Hepatocyte (in vitro differentiated cells): ENCODE data around the gene PTPRO. TPM values are rescaled to one million over a fixed set of nuclear protein-coding genes. Genes with fewer than 3 reads are reported as not detected.

Experiments used
- DNase-seq: peaks from one replicate; pipeline ENCODE4 v3.0.0-alpha.2; 2016; ENCODE audit warnings: low spot score
- H2AFZ ChIP-seq: fragments of 200-600 bp; sonication (generic); 2 replicates; pipeline ENCODE4 v1.6.0; 2016; ENCODE audit warnings: antibody characterized with exemption, mild to moderate bottlenecking
- H3K27ac ChIP-seq: fragments of 200-600 bp; sonication (generic); 2 replicates; pipeline ENCODE4 v1.5.1; 2016; ENCODE audit warnings: mild to moderate bottlenecking
- H3K27me3 ChIP-seq: fragments of 200-600 bp; sonication (generic); 2 replicates; pipeline ENCODE4 v1.6.1; 2016
- H3K36me3 ChIP-seq: fragments of 200-600 bp; sonication (generic); replicated peaks from 2 replicates; pipeline ENCODE4 v1.5.1; 2016; ENCODE audit warnings: low read depth; ENCODE audit not compliant: insufficient read depth
- H3K4me1 ChIP-seq: fragments of 200-600 bp; sonication (generic); 2 replicates; pipeline ENCODE4 v1.5.1; 2016; ENCODE audit warnings: mild to moderate bottlenecking, moderate library complexity; ENCODE audit not compliant: insufficient read depth
- H3K4me2 ChIP-seq: fragments of 200-600 bp; sonication (generic); 2 replicates; pipeline ENCODE4 v1.6.0; 2016
- H3K4me3 ChIP-seq: fragments of 200-600 bp; sonication (generic); 2 replicates; pipeline ENCODE4 v1.5.1; 2016; ENCODE audit warnings: mild to moderate bottlenecking
- H3K79me2 ChIP-seq: fragments of 200-600 bp; sonication (generic); 2 replicates; pipeline ENCODE4 v1.6.0; 2017; ENCODE audit warnings: mild to moderate bottlenecking
- H3K9me2 ChIP-seq: fragments of 200-600 bp; sonication (generic); replicated peaks from 2 replicates; pipeline ENCODE4 v1.6.0; 2017; ENCODE audit warnings: mild to moderate bottlenecking; ENCODE audit not compliant: insufficient read depth
- H3K9me3 ChIP-seq: fragments of 200-600 bp; sonication (generic); 2 replicates; pipeline ENCODE4 v1.5.1; 2016; ENCODE audit warnings: low read depth, mild to moderate bottlenecking
- H4K20me1 ChIP-seq: fragments of 200-600 bp; sonication (generic); 2 replicates; pipeline ENCODE4 v1.6.0; 2016; ENCODE audit warnings: mild to moderate bottlenecking; ENCODE audit not compliant: insufficient read depth, poor library complexity, severe bottlenecking
- CTCF ChIP-seq: fragments of 200-600 bp; sonication (generic); IDR thresholded peaks from 2 replicates; pipeline ENCODE4 v1.5.1; 2016; ENCODE audit warnings: antibody characterized with exemption, mild to moderate bottlenecking; ENCODE audit not compliant: poor library complexity
- EZH2 ChIP-seq: fragments of 200-600 bp; sonication (generic); IDR thresholded peaks from 2 replicates; pipeline ENCODE4 v1.6.1; 2016; ENCODE audit warnings: antibody characterized with exemption, mild to moderate bottlenecking, borderline replicate concordance
- EZH2phosphoT487 ChIP-seq: fragments of 200-600 bp; sonication (generic); IDR thresholded peaks from one replicate; pipeline ENCODE4 v1.6.1; 2018; ENCODE audit warnings: antibody characterized with exemption, mild to moderate bottlenecking, low read depth, moderate library complexity; ENCODE audit not compliant: unreplicated experiment, severe bottlenecking
- WGBS: methylation state at CpG from one replicate; pipeline ENCODE4 v1.1.6; 2016; ENCODE audit warnings: low lambda C conversion rate; ENCODE audit errors: missing lambda C conversion rate; 5-methylcytosine and 5-hydroxymethylcytosine counted together
- polyA plus RNA-seq: library from polyadenylated mRNA; unstranded; fragments of >200 nt; fragmentation: Nextera tagmentation; extraction: Ambion mirVana; gene quantifications from 2 replicates; pipeline ENCODE4 v1.2.1, GENCODE V29; 2016
- total RNA-seq: library from RNA; depleted of rRNA; stranded (reverse); fragments of >200 nt; gene quantifications from 2 replicates; pipeline ENCODE4 v1.2.3, GENCODE V29; 2014

The PTPRO gene
- total and polyA plus RNA-seq, 2 experiments from 2014 or later, result 0.60 to 0.65 TPM

DNA sequence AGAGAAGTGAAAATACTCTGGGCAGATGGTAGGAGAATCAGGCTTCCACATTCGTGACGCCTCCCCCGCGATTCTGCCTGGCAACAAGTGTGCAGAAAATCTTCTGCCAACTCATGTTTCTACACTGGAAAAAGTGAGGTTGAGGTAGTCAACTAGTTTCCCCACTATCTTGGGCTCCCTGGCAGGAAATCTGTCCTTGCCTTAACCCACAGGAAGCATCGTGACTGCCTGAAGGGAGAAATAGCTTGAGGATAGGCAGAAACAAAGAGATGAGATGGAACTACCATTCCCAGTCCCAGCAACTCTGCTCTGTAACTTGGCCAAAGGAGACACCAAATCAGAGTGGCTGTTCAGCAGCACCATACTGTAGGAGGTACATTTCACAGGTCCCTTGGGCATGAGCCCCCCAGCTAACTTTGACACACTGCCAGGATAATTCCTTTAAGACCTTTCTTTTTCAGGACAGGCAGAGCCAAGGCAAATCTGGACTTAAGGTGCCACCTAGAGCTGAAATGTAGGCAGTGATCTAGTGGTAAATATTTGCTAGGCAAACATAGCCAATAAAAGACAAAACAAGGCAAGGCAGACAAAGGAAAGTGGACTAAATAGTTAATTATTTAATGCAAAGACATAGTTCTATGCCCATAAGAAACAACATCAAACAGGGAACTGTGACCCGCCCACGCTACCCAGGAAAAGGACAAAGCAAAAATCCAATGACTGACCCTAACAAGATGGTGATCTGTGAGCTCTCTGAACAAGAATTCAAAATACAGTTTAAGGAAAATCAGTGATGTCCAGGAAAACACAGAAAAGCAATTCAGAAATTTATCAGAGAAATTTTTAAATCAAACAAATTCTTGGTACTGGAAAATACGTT lies 205.1 kb downstream of the PTPRO start:
- no peaks in the 10 kb centered on the region for H3K27me3 ChIP-seq
- H3K27ac ChIP-seq, result no peak overlapping the region
- H3K4me1 ChIP-seq, result no peaks in the 10 kb centered on the region
- H3K9me3 ChIP-seq, result no peaks in the 10 kb centered on the region
- WGBS, result 81% methylated on average over 8 of the region's 8 CpGs
- H2AFZ ChIP-seq, result no peak overlapping the region
- DNase-seq, result no peak
- H3K4me2 ChIP-seq, result no peak overlapping the region
- H3K79me2 ChIP-seq, result no peaks in the 10 kb centered on the region
- no peaks in the 10 kb centered on the region for H3K9me2 ChIP-seq
- no peak overlapping the region for H3K4me3 ChIP-seq
- H3K36me3 ChIP-seq, result no peaks in the 10 kb centered on the region
- no peaks in the 10 kb centered on the region for H4K20me1 ChIP-seq
- TF ChIP-seq EZH2phosphoT487 (no peak), CTCF (peak; percentile 29)

DNA sequence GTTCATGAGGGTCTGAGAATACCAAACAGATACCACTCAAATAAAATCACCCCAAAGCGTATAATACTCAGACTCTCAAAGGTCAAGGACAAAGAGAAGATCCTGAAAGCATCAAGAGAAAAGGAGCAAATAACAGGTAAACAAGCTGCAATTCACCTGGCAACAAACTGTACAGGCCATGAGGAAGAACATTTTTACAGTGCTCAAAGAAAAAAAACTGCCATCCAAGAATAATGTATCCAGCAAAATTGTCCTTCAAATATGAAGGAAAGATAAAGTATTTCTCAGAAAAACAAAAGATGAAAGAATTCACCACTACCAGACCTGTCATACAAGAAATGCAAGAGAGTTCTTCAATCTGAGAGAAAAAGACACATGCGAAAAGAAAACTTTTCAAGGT lies 206.4 kb downstream of the PTPRO start:
- no peaks in the 10 kb centered on the region for H4K20me1 ChIP-seq
- H3K27me3 ChIP-seq, result no peaks in the 10 kb centered on the region
- H3K4me2 ChIP-seq, result no peak overlapping the region
- H3K36me3 ChIP-seq, result no peaks in the 10 kb centered on the region
- H3K9me2 ChIP-seq, result no peaks in the 10 kb centered on the region
- no peak overlapping the region for H3K4me3 ChIP-seq
- no peaks in the 10 kb centered on the region for H3K79me2 ChIP-seq
- WGBS, result 99% methylated on average over 2 of the region's 2 CpGs
- no peak overlapping the region for H2AFZ ChIP-seq
- no peaks in the 10 kb centered on the region for H3K4me1 ChIP-seq
- no peak overlapping the region for H3K27ac ChIP-seq
- no peak for DNase-seq
- H3K9me3 ChIP-seq, result no peaks in the 10 kb centered on the region
- TF ChIP-seq EZH2phosphoT487 (no peak), EZH2 (no peak), CTCF (no peak)

- Histone ChIP-seq H3K36me3 (no peaks in the 10 kb centered on the region), H4K20me1 (no peaks in the 10 kb centered on the region), H3K4me1 (no peaks in the 10 kb centered on the region), H3K4me3 (no peak overlapping the region), H3K9me3 (no peaks in the 10 kb centered on the region), H3K9me2 (no peaks in the 10 kb centered on the region), H3K4me2 (no peak overlapping the region), H3K27ac (no peak overlapping the region), H3K27me3 (no peaks in the 10 kb centered on the region), H2AFZ (no peak overlapping the region), H3K79me2 (no peaks in the 10 kb centered on the region)
- no peak for DNase-seq
- 94% methylated on average over 1 of the region's 1 CpG for WGBS
- TF ChIP-seq EZH2 (no peak), EZH2phosphoT487 (no peak)
Observed at GRCh38 chr12:15530361-15530760, 208.1 kb downstream of the PTPRO start.

GRCh38 chr12:15532364-15532977 lies 210.2 kb downstream of the PTPRO start:
- no peaks in the 10 kb centered on the region for H3K79me2 ChIP-seq
- 48% methylated on average over 3 of the region's 3 CpGs for WGBS
- H3K27ac ChIP-seq, result no peak overlapping the region
- TF ChIP-seq EZH2phosphoT487 (no peak), CTCF (peak; percentile 44), EZH2 (no peak)
- H3K27me3 ChIP-seq, result no peaks in the 10 kb centered on the region
- H3K4me3 ChIP-seq, result no peak overlapping the region
- H3K4me1 ChIP-seq, result no peaks in the 10 kb centered on the region
- no peaks in the 10 kb centered on the region for H4K20me1 ChIP-seq
- peak; percentile 36 for DNase-seq
- no peaks in the 10 kb centered on the region for H3K9me2 ChIP-seq
- H3K4me2 ChIP-seq, result no peak overlapping the region
- no peak overlapping the region for H2AFZ ChIP-seq
- H3K9me3 ChIP-seq, result no peaks in the 10 kb centered on the region
- no peaks in the 10 kb centered on the region for H3K36me3 ChIP-seq
